Coronary artery (tissue), 2 donors: ENCODE measurements around the gene APBA3.

Experiments used
- DNase-seq: peaks from one replicate; pipeline ENCODE4 v3.0.0-alpha.2; 2017; ENCODE audit warnings: low spot score
- H3K27ac ChIP-seq, 2 donors: fragments of 200-600 bp; sonication (generic); one replicate each; pipeline ENCODE4 v1.5.1; 2016 to 2019
- H3K4me3 ChIP-seq: fragments of 200-600 bp; sonication (generic); 2 replicates; pipeline ENCODE4 v1.5.1; 2016; ENCODE audit warnings: mild to moderate bottlenecking, moderate library complexity
- CTCF ChIP-seq: fragments of 200-600 bp; sonication (generic); IDR thresholded peaks from one replicate; pipeline ENCODE4 v1.5.1; 2019; ENCODE audit warnings: antibody characterized with exemption

APBA3 gene

DNA sequence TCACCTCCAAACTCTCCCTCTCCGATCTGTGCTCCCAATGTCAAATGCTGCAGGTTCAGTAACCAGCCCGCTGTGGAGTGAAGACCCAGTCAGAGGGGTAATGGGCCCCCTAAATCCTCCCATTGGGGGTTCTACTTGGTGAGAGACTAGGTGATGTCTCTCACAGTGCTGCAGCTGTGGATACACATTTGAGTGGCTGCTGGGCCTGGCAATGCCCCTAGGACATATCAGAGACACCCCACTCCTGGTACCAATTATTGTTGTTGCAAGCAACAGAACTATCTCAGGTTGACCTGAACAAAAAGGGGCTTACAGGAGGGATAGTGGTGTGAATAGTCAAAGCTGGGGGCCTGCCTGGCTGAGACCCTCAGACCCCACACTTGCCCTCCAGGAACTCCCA lies 20.1 kb upstream of the APBA3 start:
- no peak overlapping the region for H3K4me3 ChIP-seq
- DNase-seq: no peak
- no peak overlapping the region for H3K27ac ChIP-seq
- TF ChIP-seq CTCF: no peak

- H3K4me3 ChIP-seq: no peak overlapping the region
- DNase-seq: no peak
- H3K27ac ChIP-seq: no peak overlapping the region
- no peak for TF ChIP-seq CTCF
These were observed 19.4 kb upstream of the APBA3 start for GRCh38 chr19:3780786-3781304.

GRCh38 chr19:3778899-3779723 lies 17.6 kb upstream of the APBA3 start:
- no peak for DNase-seq
- no peak overlapping the region for H3K4me3 ChIP-seq
- H3K27ac ChIP-seq: no peak overlapping the region
- TF ChIP-seq CTCF: no peak

DNA sequence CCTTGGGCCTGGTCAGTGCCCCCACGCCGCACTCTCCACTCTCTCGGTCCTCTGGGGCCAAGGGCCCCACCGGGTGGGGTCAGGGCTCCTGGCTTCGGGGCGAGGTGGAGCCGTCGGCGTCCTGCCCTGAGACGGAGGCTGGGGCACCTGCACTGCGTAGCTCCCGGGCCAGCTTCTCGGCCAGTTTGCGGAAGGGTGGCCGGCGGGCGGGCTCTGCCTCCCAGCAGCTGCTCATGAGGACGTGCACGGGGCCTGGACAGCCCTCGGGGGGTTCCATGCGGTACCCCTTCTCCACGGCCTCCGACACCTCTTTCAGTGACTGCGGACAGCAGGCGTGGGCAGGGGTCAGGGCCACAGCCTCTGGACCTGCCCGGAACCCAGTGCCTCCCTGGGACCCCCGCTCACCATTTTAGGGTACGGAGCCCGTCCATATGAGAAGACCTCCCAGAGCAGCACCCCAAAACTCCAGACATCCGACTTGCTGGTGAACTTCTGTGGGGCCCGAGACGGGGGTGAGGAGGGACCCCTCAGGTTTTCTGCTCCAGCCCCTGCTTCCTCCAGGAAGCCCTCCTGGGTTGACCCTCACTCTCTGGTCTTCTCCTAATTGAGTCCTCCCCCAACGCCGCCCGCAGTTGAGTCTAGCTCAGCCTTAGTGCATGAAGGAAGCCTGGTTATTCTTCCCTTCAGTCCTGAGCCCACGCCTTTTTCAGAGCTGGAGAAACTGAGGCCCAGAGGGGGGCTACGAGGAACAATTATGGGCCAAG lies 16.8 kb upstream of the APBA3 start:
- peak; percentile 62 for DNase-seq
- no peak overlapping the region for H3K4me3 ChIP-seq
- TF ChIP-seq CTCF: no peak
- no peak overlapping the region for H3K27ac ChIP-seq

DNA sequence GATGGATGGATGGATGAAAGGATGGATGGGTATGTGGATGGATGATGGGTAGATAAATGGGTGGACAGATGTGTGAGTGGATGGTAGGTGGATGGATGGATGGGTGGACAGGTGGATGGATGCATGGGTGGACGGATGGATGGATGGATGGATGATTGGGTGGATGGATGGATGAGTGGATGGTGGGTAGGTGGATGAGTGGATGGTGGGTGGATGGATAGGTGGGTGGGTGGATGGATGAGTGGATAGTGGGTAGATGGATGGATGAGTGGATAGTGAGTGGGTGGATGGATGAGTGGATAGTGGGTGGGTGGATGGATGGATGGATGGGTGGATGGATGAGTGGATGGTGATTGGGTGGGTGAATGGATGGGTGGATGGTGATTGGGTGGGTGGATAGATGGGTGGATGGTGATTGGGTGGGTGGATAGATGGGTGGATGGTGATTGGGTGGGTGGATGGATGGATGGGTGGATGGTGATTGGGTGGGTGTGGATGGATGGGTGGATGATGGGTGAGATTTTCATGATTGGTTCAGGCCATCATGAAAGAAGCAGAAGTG lies 15.1 kb upstream of the APBA3 start:
- no peak for TF ChIP-seq CTCF
- Histone ChIP-seq H3K27ac (no peak overlapping the region), H3K4me3 (no peak overlapping the region)
- DNase-seq: no peak

DNA sequence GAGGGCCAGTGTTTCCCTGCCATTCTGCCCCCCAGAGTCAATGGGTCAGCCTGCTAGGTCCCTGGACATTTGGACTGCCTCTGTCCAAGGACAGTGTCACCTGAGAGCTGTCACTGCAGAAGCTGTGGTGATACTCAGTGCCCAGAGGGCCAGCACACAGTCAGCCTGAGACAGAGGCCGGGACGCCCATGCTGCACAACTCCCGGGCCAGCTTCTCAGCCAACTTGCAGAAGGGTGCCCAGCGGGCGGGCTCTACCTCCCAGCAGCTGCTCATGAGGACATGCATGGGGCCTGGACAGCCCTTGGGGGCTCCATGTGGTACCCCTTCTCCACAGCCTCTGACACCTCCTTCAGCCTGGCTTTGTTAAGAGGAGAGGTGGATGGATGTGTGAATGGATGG lies 14.3 kb upstream of the APBA3 start:
- Histone ChIP-seq H3K27ac (no peak overlapping the region), H3K4me3 (no peak overlapping the region)
- TF ChIP-seq CTCF: no peak
- no peak for DNase-seq
